Small intestine (tissue), 7 donors: ENCODE measurements around the gene SERPINA3. TPM values are rescaled to one million over a fixed set of nuclear protein-coding genes. Genes with fewer than 3 reads are reported as not detected.

Experiments
- DNase-seq, 2 donors: peaks; one replicate each; pipeline versions ENCODE4 v3.0.0 to v3.0.0-alpha.2; 2013
- FAIRE-seq: peaks from 2 replicates; lab custom pipeline; 2012; peaks lifted over from hg19 to GRCh38; lab: Jason Lieb, UNC
- H3K27ac ChIP-seq, 3 donors: one replicate each; pipeline ENCODE4 v1.5.1; 2013; ENCODE audit warnings: low read length in 2 of 3, mild to moderate bottlenecking in 2 of 3, control low read depth in 1 of 3, inconsistent platforms in 1 of 3, low read depth in 1 of 3, moderate library complexity in 1 of 3
- H3K27me3 ChIP-seq, 3 donors: one replicate each; pipeline ENCODE4 v1.6.1; 2013; ENCODE audit warnings: low read length in 3 of 3, inconsistent platforms in 1 of 3; ENCODE audit not compliant: control insufficient read depth in 3 of 3, insufficient read depth in 3 of 3
- H3K36me3 ChIP-seq, 3 donors: one replicate each; pipeline ENCODE4 v1.6.1; 2013; ENCODE audit warnings: low read length in 3 of 3, inconsistent platforms in 1 of 3, low read depth in 1 of 3, mild to moderate bottlenecking in 1 of 3, moderate library complexity in 1 of 3; ENCODE audit not compliant: control insufficient read depth in 3 of 3, insufficient read depth in 2 of 3
- H3K4me1 ChIP-seq, 3 donors: one replicate each; pipeline ENCODE4 v1.6.1; 2013; ENCODE audit warnings: low read length in 2 of 3, inconsistent platforms in 1 of 3, low read depth in 1 of 3, mild to moderate bottlenecking in 1 of 3, moderate library complexity in 1 of 3; ENCODE audit not compliant: control insufficient read depth in 3 of 3, insufficient read depth in 2 of 3
- H3K4me3 ChIP-seq, 3 donors: one replicate each; pipeline ENCODE4 v1.5.1; 2013; ENCODE audit warnings: low read length in 3 of 3, control low read depth in 1 of 3, inconsistent platforms in 1 of 3, low read depth in 1 of 3, mild to moderate bottlenecking in 1 of 3, moderate library complexity in 1 of 3
- H3K9me3 ChIP-seq, 2 donors: one replicate each; pipeline ENCODE4 v1.6.1; 2013; ENCODE audit warnings: low read depth in 1 of 2, low read length in 1 of 2; ENCODE audit not compliant: control insufficient read depth in 2 of 2, insufficient read depth in 1 of 2
- WGBS, 3 donors: extraction: QIAGEN DNeasy Blood & Tissue Kit; methylation state at CpG; one replicate each; pipeline ENCODE4 v1.1.7; 2013; 5-methylcytosine and 5-hydroxymethylcytosine counted together
- polyA plus RNA-seq, 4 donors: library from polyadenylated mRNA; stranded (reverse) in 3 of 4; unstranded in 1 of 4; fragments of 200-250 nt in 3 of 4; fragments of 120-200 nt in 1 of 4; gene quantifications; one replicate each; pipeline versions ENCODE4 v1.2.1 to v1.2.3, GENCODE V29; 2013
- donor health status: healthy with polysubstance abuse.
- donor health status: control.
- donor health status: control.
- donor health status: Bipolar disorder and iron deficiency.
- donor health status: healthy.

Gene SERPINA3
- polyA plus RNA-seq, 4 donors: 0.28 to 178 (median 5.1) TPM

GRCh38 chr14:94643316-94644101, 31.3 kb downstream of the SERPINA3 start:
- Histone ChIP-seq H3K36me3 (no peaks in the 10 kb centered on the region), H3K4me1 (no peaks in the 10 kb centered on the region), H3K27ac (no peak overlapping the region), H3K9me3 (peaks cover 0 to 11% of the 10 kb centered on the region in 2 donors), H3K27me3 (no peaks in the 10 kb centered on the region), H3K4me3 (no peak overlapping the region)
- FAIRE-seq (no peak), DNase-seq (no peak)
- WGBS, 3 donors: 85 to 92% (median 89%) methylated on average over 18 of the region's 18 CpGs

DNA sequence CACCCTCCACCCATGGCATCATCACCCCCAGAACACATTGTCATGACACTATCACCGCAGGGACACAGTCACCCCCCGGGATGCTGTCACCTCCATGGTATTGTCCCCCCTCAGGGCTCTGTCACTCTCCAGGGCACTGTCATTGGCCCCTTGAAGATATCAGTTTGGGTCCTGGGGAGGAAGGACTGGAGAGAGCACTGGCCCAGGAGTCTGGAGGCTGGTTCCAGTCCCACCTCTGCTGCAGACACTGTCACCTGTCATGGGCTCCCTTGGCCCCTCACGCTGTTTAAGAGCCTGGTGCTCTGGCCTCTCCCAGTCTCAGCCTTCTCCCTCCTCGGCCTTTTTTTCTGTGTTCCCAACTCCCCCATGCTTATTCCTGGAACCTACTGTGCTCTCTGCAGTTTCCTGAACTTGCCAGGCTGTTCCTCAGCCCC, 31.9 kb downstream of the SERPINA3 start:
- FAIRE-seq (no peak), DNase-seq (no peak)
- no peaks in the 10 kb centered on the region for H3K27me3 ChIP-seq
- H3K9me3 ChIP-seq: peaks cover 0 to 17% of the 10 kb centered on the region in 2 donors
- WGBS, 3 donors: 73 to 82% (median 75%) methylated on average over 4 of the region's 4 CpGs
- H3K36me3 ChIP-seq: no peaks in the 10 kb centered on the region
- no peak overlapping the region for H3K27ac ChIP-seq
- H3K4me1 ChIP-seq: no peaks in the 10 kb centered on the region
- H3K4me3 ChIP-seq: no peak overlapping the region

DNA sequence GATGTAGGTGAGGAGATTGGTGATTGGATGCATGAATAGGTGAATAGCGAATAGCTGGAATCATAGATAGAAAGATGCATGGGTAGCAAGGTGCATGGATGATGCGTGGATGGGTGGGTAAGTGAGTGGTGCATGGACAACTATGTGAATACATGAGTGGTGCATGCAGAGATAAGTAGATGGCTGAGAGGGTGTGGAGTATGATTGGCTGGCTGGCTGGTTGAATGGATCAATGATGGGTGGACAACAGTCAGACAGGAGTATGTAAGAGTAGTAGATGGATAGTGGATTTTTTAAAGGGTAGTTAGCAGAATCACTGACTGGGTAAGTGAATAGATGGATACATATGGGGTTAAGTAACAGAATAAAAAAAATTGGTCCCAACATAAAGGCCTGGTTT, 33.9 kb downstream of the SERPINA3 start:
- Histone ChIP-seq H3K27me3 (no peaks in the 10 kb centered on the region), H3K4me3 (no peak overlapping the region), H3K9me3 (peaks cover 0 to 27% of the 10 kb centered on the region in 2 donors), H3K4me1 (no peaks in the 10 kb centered on the region), H3K36me3 (no peaks in the 10 kb centered on the region), H3K27ac (no peak overlapping the region)
- WGBS, 3 donors: 91 to 94% (median 92%) methylated on average over 2 of the region's 2 CpGs
- no peak for DNase-seq
- no peak for FAIRE-seq

DNA sequence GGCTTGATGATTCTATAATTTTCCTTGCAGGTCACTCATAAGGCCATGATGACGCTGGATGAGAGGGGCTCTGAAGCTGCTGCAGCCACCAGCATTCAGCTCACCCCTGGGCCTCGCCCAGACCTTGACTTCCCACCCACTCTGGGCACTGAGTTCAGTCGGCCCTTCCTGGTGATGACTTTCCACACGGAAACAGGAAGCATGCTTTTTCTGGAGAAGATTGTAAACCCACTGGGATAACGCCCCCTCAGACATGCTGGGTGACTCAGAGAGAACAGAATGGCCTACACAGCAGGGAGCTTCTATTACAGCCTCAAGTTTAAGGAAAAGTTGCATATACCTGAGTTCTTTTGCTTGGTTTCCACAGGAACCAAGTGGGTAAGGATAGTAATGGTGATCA, 34.3 kb downstream of the SERPINA3 start:
- H3K4me1 ChIP-seq: no peaks in the 10 kb centered on the region
- FAIRE-seq: no peak

DNA sequence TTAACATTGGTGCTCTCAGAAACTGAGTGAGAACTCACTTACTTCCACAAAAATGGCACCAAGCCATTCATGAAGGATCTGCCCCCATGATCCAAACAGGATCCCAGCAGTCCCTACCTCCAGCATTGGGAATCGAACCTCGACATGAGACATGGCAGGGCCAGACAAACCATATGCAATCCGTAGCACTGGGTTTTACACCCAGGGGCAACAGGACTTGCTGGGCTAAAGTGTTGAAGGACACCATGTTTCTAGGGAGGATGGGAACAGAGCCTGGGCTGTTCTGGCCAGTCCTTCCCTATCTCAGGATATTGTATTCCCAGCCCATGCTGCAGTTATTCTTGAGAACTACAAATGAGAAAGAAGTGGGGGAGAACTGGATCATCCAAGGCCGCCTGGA, 36.6 kb downstream of the SERPINA3 start:
- Histone ChIP-seq H3K9me3 (peaks cover 0 to 27% of the 10 kb centered on the region in 2 donors), H3K4me3 (no peak overlapping the region), H3K27ac (no peak overlapping the region), H3K4me1 (no peaks in the 10 kb centered on the region), H3K36me3 (no peaks in the 10 kb centered on the region), H3K27me3 (no peaks in the 10 kb centered on the region)
- whole genome bisulfite sequencing, 3 donors: 63 to 76% (median 74%) methylated on average over 4 of the region's 4 CpGs
- no peak for DNase-seq
- no peak for FAIRE-seq

More for the DNA sequence above, 34.3 kb downstream of the SERPINA3 start:
- WGBS, 3 donors: 38 to 49% (median 45%) methylated on average over 5 of the region's 5 CpGs
- no peaks in the 10 kb centered on the region for H3K27me3 ChIP-seq
- H3K36me3 ChIP-seq: no peaks in the 10 kb centered on the region
- H3K9me3 ChIP-seq: peaks cover 0 to 27% of the 10 kb centered on the region in 2 donors
- no peak overlapping the region for H3K27ac ChIP-seq
- H3K4me3 ChIP-seq: no peak overlapping the region
- no peak for DNase-seq

DNA sequence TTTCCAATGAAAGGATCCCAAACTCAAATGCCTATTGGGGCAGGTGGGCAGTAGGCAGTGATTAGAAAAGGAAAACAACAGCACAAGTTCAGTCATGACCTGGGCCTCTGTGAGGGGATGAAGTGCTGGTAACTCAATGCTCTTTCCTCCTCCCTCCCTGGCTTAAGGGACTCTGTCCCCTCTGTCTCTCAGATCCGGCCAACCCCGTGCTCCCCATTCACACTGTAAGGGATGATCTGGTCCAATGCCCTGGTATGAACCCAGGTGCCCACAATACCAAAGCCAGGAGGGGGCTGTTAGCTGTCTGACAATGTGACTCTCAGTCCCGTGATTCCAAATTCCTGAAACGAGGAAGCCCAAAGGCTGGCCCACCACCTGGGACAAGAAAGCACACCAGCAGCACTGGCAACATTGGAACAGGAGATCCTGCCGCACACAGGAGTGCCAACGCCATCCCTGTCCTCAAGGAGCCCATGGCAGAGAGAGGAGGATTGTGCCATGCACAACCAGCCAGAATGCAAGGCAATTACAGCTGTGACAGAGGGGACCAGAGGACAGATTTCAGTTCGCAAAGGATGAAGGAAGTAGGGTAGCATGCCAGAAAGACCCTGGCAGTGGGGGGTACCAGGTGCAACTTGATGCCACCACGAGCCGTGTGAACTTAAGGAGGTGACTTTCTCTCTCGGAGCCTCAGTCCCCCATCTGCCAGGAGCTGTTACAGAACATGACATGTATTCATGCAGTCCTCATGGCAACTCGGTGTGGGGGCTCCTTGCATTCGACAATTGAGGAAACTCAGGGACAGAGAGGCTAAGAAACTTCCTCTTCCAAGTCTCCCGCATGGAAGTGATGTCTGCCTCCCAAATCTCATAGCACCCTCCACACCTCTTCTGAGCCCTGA, 37.6 kb downstream of the SERPINA3 start:
- Histone ChIP-seq H3K36me3 (no peaks in the 10 kb centered on the region), H3K27ac (no peak overlapping the region), H3K27me3 (no peaks in the 10 kb centered on the region), H3K4me3 (no peak overlapping the region), H3K9me3 (peaks cover 0 to 27% of the 10 kb centered on the region in 2 donors), H3K4me1 (no peaks in the 10 kb centered on the region)
- WGBS, 3 donors: 83 to 88% (median 85%) methylated on average over 13 of the region's 13 CpGs
- DNase-seq: no peak
- FAIRE-seq: no peak

DNA sequence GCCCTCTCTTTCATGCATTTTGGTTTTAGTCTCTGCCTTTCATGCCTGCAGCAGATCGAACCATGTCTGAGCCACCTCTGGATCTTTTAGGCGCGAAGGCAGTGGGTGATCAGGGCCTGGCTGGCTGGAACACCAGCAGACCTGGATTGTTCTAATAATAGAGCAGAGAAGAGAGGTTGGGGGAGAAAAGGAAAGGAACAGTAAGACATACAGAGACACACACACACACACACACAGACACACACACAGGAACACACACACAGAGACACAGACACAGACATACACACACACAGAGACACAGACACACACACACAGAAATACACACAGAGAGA, 38.2 kb downstream of the SERPINA3 start:
- FAIRE-seq (no peak), DNase-seq (no peak)
- WGBS, 3 donors: 90 to 97% (median 97%) methylated on average over 3 of the region's 3 CpGs
- no peaks in the 10 kb centered on the region for H3K4me1 ChIP-seq
- peaks cover 0 to 27% of the 10 kb centered on the region in 2 donors for H3K9me3 ChIP-seq
- no peaks in the 10 kb centered on the region for H3K27me3 ChIP-seq
- no peak overlapping the region for H3K4me3 ChIP-seq
- H3K36me3 ChIP-seq: no peaks in the 10 kb centered on the region
- H3K27ac ChIP-seq: no peak overlapping the region
